Neural cell (in vitro differentiated cells): ENCODE results near the gene PAFAH1B1.

Experiments used
- CTCF ChIP-seq: fragments of 450-650 bp; IDR thresholded peaks from 2 replicates; pipeline ENCODE4 v1.5.1; 2014; ENCODE audit warnings: antibody characterized with exemption, mild to moderate bottlenecking, moderate library complexity; ENCODE audit not compliant: poor library complexity, severe bottlenecking
- EP300 ChIP-seq: fragments of 450-650 bp; conservative IDR thresholded peaks from 2 replicates; pipeline ENCODE4 v1.6.1; 2014; ENCODE audit warnings: antibody characterized with exemption, mild to moderate bottlenecking, moderate library complexity; ENCODE audit not compliant: poor library complexity, severe bottlenecking
- EZH2 ChIP-seq: fragments of 200-600, 300-800 bp; shearing (Covaris generic), sonication (generic); IDR thresholded peaks from 2 replicates; pipeline ENCODE4 v1.6.1; 2014; ENCODE audit warnings: antibody characterized with exemption, low read length, borderline replicate concordance, mild to moderate bottlenecking; ENCODE audit not compliant: insufficient read depth, poor library complexity, severe bottlenecking
- POLR2AphosphoS5 ChIP-seq: IDR thresholded peaks from 2 replicates; pipeline ENCODE4 v1.6.1; 2012
- RAD21 ChIP-seq: fragments of 450-650 bp; conservative IDR thresholded peaks from 2 replicates; pipeline ENCODE4 v1.6.1; 2014; ENCODE audit warnings: antibody characterized with exemption, mild to moderate bottlenecking, moderate library complexity
- REST ChIP-seq: IDR thresholded peaks from 2 replicates; pipeline ENCODE4 v1.6.1; 2012; ENCODE audit warnings: borderline replicate concordance
- SMC3 ChIP-seq: fragments of 450-650 bp; conservative IDR thresholded peaks from 2 replicates; pipeline ENCODE4 v1.6.1; 2014; ENCODE audit warnings: antibody characterized with exemption, mild to moderate bottlenecking, moderate library complexity; ENCODE audit not compliant: poor library complexity
- TAF1 ChIP-seq: IDR thresholded peaks from 2 replicates; pipeline ENCODE4 v1.6.1; 2012; ENCODE audit warnings: low read depth

- no peak for TF ChIP-seq CTCF
- TF ChIP-seq SMC3 = no peak
- no peak for TF ChIP-seq EP300
- no peak for TF ChIP-seq EZH2
- no peak for TF ChIP-seq RAD21
- TF ChIP-seq REST = no peak
- TF ChIP-seq POLR2AphosphoS5 = no peak
- no peak for TF ChIP-seq TAF1
These were observed 19.2 kb downstream of the PAFAH1B1 start for GRCh38 chr17:2612630-2613029.
